GM21367 (cell line): Measurements from ENCODE around the gene C16orf96.
"Not testable (repeated sequence)": the region's sequence is repeated elsewhere in the genome, so short reads cannot be mapped to it uniquely, and the experiment has no call there.

Experiments used
- ATAC-seq: cut with Tn5 transposase; IDR thresholded peaks from one replicate; pipeline ENCODE4 v1.9.1; 2021; ENCODE audit not compliant: unreplicated experiment

The C16orf96 gene

GRCh38 chr16:4561596-4561995 is 5.5 kb downstream of the C16orf96 start:
- no peak for ATAC-seq

- no peak for ATAC-seq
Observed at GRCh38 chr16:4564661-4565267, 8.6 kb downstream of the C16orf96 start.

GRCh38 chr16:4566144-4566543 is 10.0 kb downstream of the C16orf96 start:
- ATAC-seq = no peak

GRCh38 chr16:4570086-4570485 is 13.9 kb downstream of the C16orf96 start:
- ATAC-seq = no peak

- no peak for ATAC-seq
Observed at GRCh38 chr16:4570688-4571321, 14.7 kb downstream of the C16orf96 start.

- ATAC-seq = no peak
Observed at GRCh38 chr16:4572715-4573114, 16.6 kb downstream of the C16orf96 start.

GRCh38 chr16:4573926-4574325 is 17.8 kb downstream of the C16orf96 start:
- not testable (repeated sequence) for ATAC-seq

GRCh38 chr16:4574919-4575705 is 19.0 kb downstream of the C16orf96 start:
- ATAC-seq = no peak

- no peak for ATAC-seq
Observed at GRCh38 chr16:4576008-4576407, 19.9 kb downstream of the C16orf96 start.

GRCh38 chr16:4578961-4579530 is 22.9 kb downstream of the C16orf96 start:
- ATAC-seq = no peak

GRCh38 chr16:4580250-4580649 is 24.1 kb downstream of the C16orf96 start:
- ATAC-seq = no peak

GRCh38 chr16:4583906-4584305 is 27.8 kb downstream of the C16orf96 start:
- no peak for ATAC-seq

- ATAC-seq = no peak
Observed at GRCh38 chr16:4586291-4586690, 30.2 kb downstream of the C16orf96 start.

GRCh38 chr16:4588386-4588785 is 32.2 kb downstream of the C16orf96 start:
- ATAC-seq = no peak

GRCh38 chr16:4588961-4589360 is 32.8 kb downstream of the C16orf96 start:
- ATAC-seq = no peak

- ATAC-seq = no peak
Observed at GRCh38 chr16:4591191-4591590, 35.1 kb downstream of the C16orf96 start.

- ATAC-seq = no peak
Observed at GRCh38 chr16:4591706-4592470, 35.7 kb downstream of the C16orf96 start.

- ATAC-seq = no peak
Observed at GRCh38 chr16:4593086-4593485, 36.9 kb downstream of the C16orf96 start.

- ATAC-seq = no peak
Observed at GRCh38 chr16:4594433-4595410, 38.6 kb downstream of the C16orf96 start.

GRCh38 chr16:4597174-4597573 is 41.0 kb downstream of the C16orf96 start:
- no peak for ATAC-seq
